Endothelial cell of umbilical vein (primary cell): ENCODE data around the gene CD46. TPM values are rescaled to one million over a fixed set of nuclear protein-coding genes. Genes with fewer than 3 reads are reported as not detected.

ENCODE experiments used
- BruUV-seq: library from RNA; stranded (reverse); fragments of 400-500 nt; replicated peaks from 2 replicates; lab custom pipeline; 2021; lab: Mats Ljungman, UMichigan
- CTCF ChIA-PET: fragments of 300-600, 350-600 bp; sonication (Branson Sonifier 250); formaldehyde crosslinking; loops from one replicate; lab custom pipeline; 2021; ENCODE audit warnings: antibody characterized with exemption, inconsistent platforms; lab: Charles Lee
- POLR2A ChIA-PET: fragments of 300-600, 350-600 bp; sonication (Branson Sonifier 250); formaldehyde crosslinking; loops from one replicate; lab custom pipeline; 2021; ENCODE audit warnings: antibody characterized with exemption, inconsistent platforms; lab: Charles Lee
- DNase-seq: peaks from one replicate; pipeline ENCODE4 v3.0.0-alpha.2; 2011; ENCODE audit warnings: low read depth, low spot score
- FAIRE-seq: peaks from 2 replicates; lab custom pipeline; 2011; peaks lifted over from hg19 to GRCh38; lab: Jason Lieb, UNC
- H2AFZ ChIP-seq: 2 replicates; pipeline ENCODE4 v1.6.0; 2012; ENCODE audit warnings: low read depth, low read length, control low read depth, inconsistent platforms
- H3K27ac ChIP-seq: 2 replicates; pipeline ENCODE4 v1.5.1; 2011; ENCODE audit warnings: low read depth, mild to moderate bottlenecking, control low read depth, low read length, moderate library complexity; ENCODE audit not compliant: insufficient read depth
- H3K27me3 ChIP-seq, 2 experiments: 2 replicates each; pipeline versions ENCODE4 v1.6.0 to v1.6.1; 2011; ENCODE audit warnings: low read length in 2 of 2, mixed read lengths in 1 of 2; ENCODE audit not compliant: control insufficient read depth in 2 of 2, insufficient read depth in 2 of 2
- H3K36me3 ChIP-seq, 2 experiments: 2 replicates in 1 of 2; 3 replicates in 1 of 2; pipeline ENCODE4 v1.5.1; 2011; ENCODE audit warnings: low read length in 2 of 2, mild to moderate bottlenecking in 1 of 2, moderate library complexity in 1 of 2; ENCODE audit not compliant: control insufficient read depth in 2 of 2, insufficient read depth in 2 of 2; ENCODE audit errors: extremely low read depth in 1 of 2
- H3K4me1 ChIP-seq: 3 replicates; pipeline ENCODE4 v1.5.1; 2011; ENCODE audit warnings: mild to moderate bottlenecking, low read length; ENCODE audit not compliant: control insufficient read depth, insufficient read depth; ENCODE audit errors: extremely low read depth
- H3K4me2 ChIP-seq: 2 replicates; pipeline ENCODE4 v1.6.1; 2011; ENCODE audit warnings: low read length, control low read depth, mixed read lengths; ENCODE audit not compliant: insufficient read depth
- H3K4me3 ChIP-seq, 3 experiments: fragments of 200-600 bp in 1 of 3; sonication (generic), shearing (Covaris generic) in 1 of 3; replicated peaks in 1 of 3; 2 replicates each; pipeline ENCODE4 v1.5.1; 2011 to 2016; ENCODE audit warnings: control low read depth in 3 of 3, low read length in 3 of 3, mild to moderate bottlenecking in 2 of 3, inconsistent platforms in 1 of 3, low read depth in 1 of 3, moderate library complexity in 1 of 3; ENCODE audit not compliant: insufficient read depth in 1 of 3
- H3K79me2 ChIP-seq: 2 replicates; pipeline ENCODE4 v1.6.0; 2012; ENCODE audit warnings: low read length, inconsistent platforms; ENCODE audit not compliant: control insufficient read depth, insufficient read depth
- H3K9ac ChIP-seq: replicated peaks from 2 replicates; pipeline ENCODE3; 2011; ENCODE audit warnings: low read length, control low read depth; ENCODE audit not compliant: insufficient read depth; ENCODE audit errors: extremely low read depth
- H3K9me1 ChIP-seq: replicated peaks from 3 replicates; pipeline ENCODE4 v1.6.0; 2011; ENCODE audit warnings: mild to moderate bottlenecking, low read length; ENCODE audit not compliant: control insufficient read depth, insufficient read depth; ENCODE audit errors: extremely low read depth
- H3K9me3 ChIP-seq: replicated peaks from 2 replicates; pipeline ENCODE4 v1.5.1; 2012; ENCODE audit warnings: low read length, inconsistent platforms; ENCODE audit not compliant: control insufficient read depth, insufficient read depth
- H4K20me1 ChIP-seq: replicated peaks from 2 replicates; pipeline ENCODE3; 2011; ENCODE audit warnings: mild to moderate bottlenecking, low read length; ENCODE audit not compliant: control insufficient read depth, insufficient read depth; ENCODE audit errors: extremely low read depth
- EZH2 ChIP-seq: IDR thresholded peaks from 2 replicates; pipeline ENCODE4 v1.6.1; 2012; ENCODE audit warnings: borderline replicate concordance, low read depth, mild to moderate bottlenecking, moderate library complexity, low read length, inconsistent platforms; ENCODE audit not compliant: severe bottlenecking
- FOS ChIP-seq: IDR thresholded peaks from 2 replicates; pipeline ENCODE4 v1.6.1; 2011; ENCODE audit warnings: mild to moderate bottlenecking, low read length, moderate library complexity, borderline replicate concordance; ENCODE audit not compliant: insufficient read depth
- GATA2 ChIP-seq: IDR thresholded peaks from 2 replicates; pipeline ENCODE4 v1.7.0; 2011; ENCODE audit warnings: low read depth, mild to moderate bottlenecking, moderate library complexity, mixed read lengths, low read length; ENCODE audit not compliant: insufficient read length, insufficient read depth
- JUN ChIP-seq: IDR thresholded peaks from 2 replicates; pipeline ENCODE4 v1.6.1; 2011; ENCODE audit warnings: borderline replicate concordance, low read depth; ENCODE audit not compliant: insufficient read length, insufficient read depth
- MYC ChIP-seq: IDR thresholded peaks from one replicate; pipeline ENCODE4 v1.6.1; 2011; ENCODE audit warnings: mild to moderate bottlenecking, low read depth, low read length
- POLR2A ChIP-seq: IDR thresholded peaks from 2 replicates; pipeline ENCODE4 v1.6.1; 2012; ENCODE audit warnings: low read depth, mild to moderate bottlenecking, control low read depth, low read length
- POLR2AphosphoS5 ChIP-seq: IDR thresholded peaks from 2 replicates; pipeline ENCODE4 v1.6.1; 2012; ENCODE audit warnings: low read depth, mild to moderate bottlenecking, control low read depth, low read length, moderate library complexity; ENCODE audit not compliant: insufficient read depth
- dilution Hi-C: fragments of 300-500 bp; cut with MboI; formaldehyde crosslinking; loops from one replicate; pipeline ENCODE4 v1.15.0; 2019; ENCODE audit warnings: low sequenced_read_pairs; ENCODE audit not compliant: extremely low pct_ligation_motif_present
- intact Hi-C: fragments of 100-400 bp; cut with micrococcal nuclease; formaldehyde crosslinking; loops from one replicate; pipeline ENCODE4 v1.10.0; 2022
- polyA plus RNA-seq, 4 experiments: library from polyadenylated mRNA; depleted of rRNA in 3 of 4; stranded (reverse) in 3 of 4; unstranded in 1 of 4; fragments of >200 nt; gene quantifications; 2 replicates each; pipeline versions ENCODE4 v1.2.1 to v1.2.3, GENCODE V29; 2011 to 2012; ENCODE audit warnings: missing spikeins in 1 of 4
- total RNA-seq: library from RNA; stranded (reverse); gene quantifications from 2 replicates; pipeline ENCODE4 v1.2.3, GENCODE V29; 2021
- TF ChIP-seq, protein P1 (sequence below): IDR thresholded peaks from 2 replicates; pipeline ENCODE4 v1.6.1; 2011; ENCODE audit not compliant: insufficient read depth, insufficient read length
- TF ChIP-seq, protein P2 (sequence below), 2 donors: IDR thresholded peaks; 1 replicate in 1 of 2; 2 replicates in 1 of 2; pipeline ENCODE4 v1.5.1; 2011; ENCODE audit warnings: low read length in 2 of 2, mild to moderate bottlenecking in 2 of 2, moderate library complexity in 2 of 2, control low read depth in 1 of 2, inconsistent platforms in 1 of 2, low read depth in 1 of 2; ENCODE audit not compliant: insufficient read depth in 1 of 2; ENCODE audit errors: extremely low read depth in 1 of 2

Gene CD46
- total and polyA plus RNA-seq, 2 donors (not counting 3 experiments of a cell fraction or from before 2014, with no cell fraction given): 134 to 256 TPM

DNA sequence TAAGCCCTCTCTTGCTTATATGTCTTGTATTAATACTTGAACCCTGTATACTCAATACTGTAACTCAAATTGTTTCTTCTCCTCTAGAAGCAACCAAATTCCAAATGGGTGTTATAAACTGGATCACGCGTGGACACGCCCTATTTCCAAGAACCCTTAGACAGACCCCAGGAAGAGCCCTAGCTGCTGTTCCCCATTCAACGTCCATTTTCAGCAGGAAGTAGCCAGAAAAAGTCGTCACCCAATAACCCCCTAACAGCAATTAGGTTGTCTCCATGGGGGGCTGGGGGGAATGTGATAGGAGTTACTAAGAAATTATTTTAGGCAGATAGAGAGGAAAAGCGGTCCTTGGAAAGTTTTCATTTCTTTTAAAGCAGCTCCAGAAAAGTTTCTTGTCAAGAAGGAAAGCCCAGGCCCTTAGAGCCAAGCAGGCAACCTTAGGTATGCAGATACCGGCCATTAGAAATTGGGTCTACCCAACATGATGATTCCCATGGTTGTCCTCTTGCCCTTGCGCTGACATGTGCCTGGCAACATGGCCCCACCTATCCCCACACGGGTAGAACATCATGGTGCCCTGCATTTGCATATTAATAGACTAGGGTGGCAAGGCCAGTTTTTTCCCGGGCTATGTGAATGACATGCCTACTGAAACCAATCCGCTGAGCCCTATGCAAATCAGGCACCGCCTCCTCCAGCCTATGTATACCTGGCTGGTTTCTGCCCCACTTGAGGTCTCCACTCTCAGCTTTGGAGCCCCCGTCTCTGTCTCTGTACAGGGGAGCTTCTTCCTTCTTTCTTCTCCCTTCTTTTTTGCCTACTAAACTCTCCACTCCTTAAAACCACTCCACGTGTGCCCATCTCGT is 4.0 kb upstream of the CD46 start:
- Histone ChIP-seq H3K9ac (no peak overlapping the region), H3K9me1 (no peaks in the 10 kb centered on the region), H4K20me1 (no peaks in the 10 kb centered on the region), H3K27ac (no peak overlapping the region), H3K9me3 (no peaks in the 10 kb centered on the region), H3K27me3 (no peaks in the 10 kb centered on the region), H3K4me3 (no peak overlapping the region), H3K4me1 (peaks cover 17% of the 10 kb centered on the region), H2AFZ (no peak overlapping the region), H3K79me2 (peaks cover 7% of the 10 kb centered on the region), H3K36me3 (no peaks in the 10 kb centered on the region), H3K4me2 (no peak overlapping the region)
- FAIRE-seq (no peak), DNase-seq (no peak)
- dilution Hi-C loops: no loop called here
- no TSS peak for BruUV-seq
- POLR2A ChIA-PET: no interaction called here
- TF ChIP-seq JUN: no peak
- TF ChIP-seq MYC: no peak
- TF ChIP-seq, protein P1, sequence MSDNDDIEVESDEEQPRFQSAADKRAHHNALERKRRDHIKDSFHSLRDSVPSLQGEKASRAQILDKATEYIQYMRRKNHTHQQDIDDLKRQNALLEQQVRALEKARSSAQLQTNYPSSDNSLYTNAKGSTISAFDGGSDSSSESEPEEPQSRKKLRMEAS: no peak
- TF ChIP-seq FOS: no peak
- TF ChIP-seq EZH2: no peak
- no peak for TF ChIP-seq GATA2
- TF ChIP-seq POLR2A: no peak
- TF ChIP-seq, protein P2, sequence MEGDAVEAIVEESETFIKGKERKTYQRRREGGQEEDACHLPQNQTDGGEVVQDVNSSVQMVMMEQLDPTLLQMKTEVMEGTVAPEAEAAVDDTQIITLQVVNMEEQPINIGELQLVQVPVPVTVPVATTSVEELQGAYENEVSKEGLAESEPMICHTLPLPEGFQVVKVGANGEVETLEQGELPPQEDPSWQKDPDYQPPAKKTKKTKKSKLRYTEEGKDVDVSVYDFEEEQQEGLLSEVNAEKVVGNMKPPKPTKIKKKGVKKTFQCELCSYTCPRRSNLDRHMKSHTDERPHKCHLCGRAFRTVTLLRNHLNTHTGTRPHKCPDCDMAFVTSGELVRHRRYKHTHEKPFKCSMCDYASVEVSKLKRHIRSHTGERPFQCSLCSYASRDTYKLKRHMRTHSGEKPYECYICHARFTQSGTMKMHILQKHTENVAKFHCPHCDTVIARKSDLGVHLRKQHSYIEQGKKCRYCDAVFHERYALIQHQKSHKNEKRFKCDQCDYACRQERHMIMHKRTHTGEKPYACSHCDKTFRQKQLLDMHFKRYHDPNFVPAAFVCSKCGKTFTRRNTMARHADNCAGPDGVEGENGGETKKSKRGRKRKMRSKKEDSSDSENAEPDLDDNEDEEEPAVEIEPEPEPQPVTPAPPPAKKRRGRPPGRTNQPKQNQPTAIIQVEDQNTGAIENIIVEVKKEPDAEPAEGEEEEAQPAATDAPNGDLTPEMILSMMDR (IDR thresholded peaks at IDR 0.05; ENCODE audit: extremely low read depth in 1 of 2, insufficient read depth in 1 of 2, low read depth in 1 of 2, low read length in 2 of 2): no peak
- TF ChIP-seq POLR2AphosphoS5: no peak
- CTCF ChIA-PET: no interaction called here
- intact Hi-C loops: no loop called here
